ENCODE data around the gene SIPA1L3.
"Not testable (repeated sequence)": the region's sequence is repeated elsewhere in the genome, so short reads cannot be mapped to it uniquely, and the experiment has no call there.

SIPA1L3 gene

DNA sequence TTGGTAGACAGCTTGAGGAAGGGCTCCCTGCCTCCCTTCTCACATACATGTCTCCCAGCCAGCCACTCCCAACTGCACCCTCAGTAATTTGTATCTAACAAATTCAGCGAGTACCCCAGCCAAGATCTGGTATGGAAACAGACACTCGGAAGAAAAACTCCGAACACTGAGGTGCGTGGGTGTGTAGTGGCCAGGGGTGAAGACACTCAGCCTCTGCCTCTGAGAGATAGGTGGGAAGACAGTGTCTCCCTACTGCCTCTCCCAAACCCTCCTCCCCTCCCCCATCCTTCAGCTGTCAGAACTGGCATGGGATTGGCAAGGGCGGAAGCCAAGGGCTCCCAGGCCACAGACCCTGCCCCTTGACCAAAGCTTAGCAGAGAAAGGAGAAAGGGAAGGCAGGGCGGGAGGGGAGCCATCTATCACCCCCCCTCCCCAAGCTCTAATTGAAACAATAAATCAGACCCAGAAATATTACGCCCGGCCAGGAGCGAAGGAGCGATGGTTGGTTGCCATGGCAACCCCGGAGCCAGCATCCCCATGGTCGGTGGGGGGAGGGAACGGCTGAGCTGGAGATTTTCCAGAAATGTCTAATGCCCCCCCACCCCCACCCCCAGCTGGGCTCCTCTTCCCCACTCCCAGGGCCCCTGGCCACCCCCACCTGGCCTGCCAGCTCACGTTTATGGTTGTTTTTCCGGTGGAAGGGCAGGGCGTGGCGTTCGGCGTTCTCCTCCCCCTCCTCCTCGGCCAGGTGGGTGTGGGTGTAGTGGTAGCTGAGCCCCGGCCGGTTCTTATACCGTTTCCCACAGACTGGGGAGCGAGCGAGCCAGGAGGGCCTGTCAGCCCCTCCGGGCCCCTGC lies 310.0 kb downstream of the SIPA1L3 start:
- DNase-seq (ENCODE audit: low read depth), result no peak

GRCh38 chr19:38218204-38218603 lies 311.2 kb downstream of the SIPA1L3 start:
- no peak for DNase-seq (ENCODE audit: low read depth)

DNA sequence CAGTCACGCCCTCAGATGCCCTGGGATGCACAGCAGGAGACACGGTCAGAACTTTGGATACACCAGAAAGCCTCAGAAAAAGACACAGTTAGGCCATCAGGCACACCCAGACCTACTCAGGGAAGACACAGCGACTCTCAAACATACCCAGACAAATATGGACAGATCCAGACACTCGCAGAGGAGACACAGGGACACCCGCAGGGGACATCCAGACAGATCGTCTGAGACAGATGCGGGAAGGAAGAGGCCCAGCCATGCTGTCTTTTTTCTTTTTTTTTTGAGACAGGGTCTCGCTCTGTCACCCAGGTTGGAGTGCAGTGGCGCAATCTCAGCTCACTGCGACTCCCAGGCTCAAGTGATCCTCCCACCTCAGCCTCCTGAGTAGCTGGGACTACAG lies 312.2 kb downstream of the SIPA1L3 start:
- no peak for DNase-seq (ENCODE audit: low read depth)

GRCh38 chr19:38221421-38221820 lies 314.4 kb downstream of the SIPA1L3 start:
- DNase-seq (ENCODE audit: low read depth), result no peak

DNA sequence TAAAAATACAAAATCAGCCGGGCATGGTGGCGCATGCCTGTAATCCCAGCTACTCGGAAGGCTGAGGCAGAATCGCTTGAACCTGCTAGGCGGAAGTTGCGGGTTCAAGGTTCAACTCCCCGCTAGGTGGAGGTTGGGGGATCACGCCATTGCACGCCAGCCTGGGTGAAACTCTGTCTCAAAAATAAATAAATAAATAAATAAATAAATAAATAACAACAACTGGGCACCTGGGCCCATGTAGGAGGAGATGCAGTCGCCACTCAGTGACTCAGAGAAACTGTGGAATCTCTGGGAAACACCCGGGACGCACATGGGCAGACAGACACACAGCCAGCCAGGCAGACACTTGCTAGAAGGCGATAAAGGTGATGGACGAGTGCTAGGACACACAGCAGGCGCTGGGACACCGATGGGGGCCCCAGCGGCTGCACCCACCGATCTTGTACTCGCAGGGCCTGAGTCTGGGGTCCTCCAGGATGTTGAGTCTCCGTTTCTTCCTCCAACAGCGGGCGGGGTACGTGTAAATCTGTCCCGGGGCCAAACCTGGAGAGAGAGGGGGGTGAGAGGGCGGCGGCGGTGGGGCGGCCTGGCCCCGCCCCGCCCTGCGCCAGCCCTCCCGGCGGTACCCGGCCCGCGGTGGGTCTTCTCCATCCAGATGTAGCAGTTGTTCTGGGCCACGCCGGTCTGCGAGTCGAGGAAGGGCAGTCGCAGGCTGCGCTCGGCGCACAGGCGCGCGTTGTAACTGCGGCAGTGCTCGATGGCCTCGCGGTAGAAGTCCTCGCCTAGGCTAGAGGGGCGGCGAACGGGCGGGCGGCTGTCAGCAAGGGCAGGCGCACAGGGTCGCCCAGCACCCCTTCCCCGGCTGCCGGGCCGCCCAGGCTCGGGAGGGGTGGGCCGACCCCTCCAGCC lies 315.2 kb downstream of the SIPA1L3 start:
- DNase-seq (ENCODE audit: low read depth), result no peak

GRCh38 chr19:38223119-38223523 lies 316.1 kb downstream of the SIPA1L3 start:
- DNase-seq (ENCODE audit: low read depth), result no peak

GRCh38 chr19:38223617-38224013 lies 316.6 kb downstream of the SIPA1L3 start:
- no peak for DNase-seq (ENCODE audit: low read depth)

DNA sequence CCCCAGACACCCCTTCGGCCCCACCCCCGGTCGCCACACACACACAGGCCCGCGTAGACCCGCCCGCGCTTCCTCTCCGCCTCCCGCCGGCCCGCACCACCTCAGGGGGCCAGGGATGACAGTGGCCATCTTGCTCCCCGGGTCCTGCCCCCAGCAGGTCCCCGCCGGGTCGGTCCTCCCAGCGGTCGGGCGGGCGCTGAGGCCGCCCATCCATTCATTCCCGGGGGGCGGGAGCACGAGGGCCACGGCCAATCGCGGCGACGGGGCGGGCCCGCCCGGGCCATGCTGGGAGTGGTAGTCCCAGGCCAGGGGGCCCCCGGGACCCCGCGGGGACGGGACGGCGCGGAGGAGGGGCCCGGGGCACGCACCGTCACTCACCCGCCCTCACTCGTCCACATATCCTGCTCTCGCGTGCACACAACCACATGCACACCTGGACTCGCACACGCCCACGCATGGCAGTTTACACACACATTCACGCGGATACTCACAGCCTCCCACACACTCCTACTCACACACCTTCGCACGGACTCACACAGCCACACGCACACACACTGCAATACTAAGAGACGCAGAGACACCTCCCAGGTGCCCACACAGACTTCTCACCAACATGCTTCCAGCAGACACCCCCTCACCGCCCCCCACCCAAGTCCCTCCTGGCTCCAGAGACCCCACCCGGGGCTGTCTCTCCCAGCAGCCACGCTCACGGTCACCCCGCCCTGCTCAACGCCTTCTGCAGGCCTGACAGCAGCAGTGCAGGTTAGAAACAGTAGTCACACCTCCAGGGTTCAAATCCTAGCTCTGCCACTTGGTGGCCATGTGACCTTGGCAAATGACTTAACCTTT lies 317.2 kb downstream of the SIPA1L3 start, which contains the start of gene DPF1:
Gene DPF1 (minus strand): TSS at position 209 of the 849 bp plus-strand sequence. CDS start 80 bp downstream, at position 129.
- DNase-seq (ENCODE audit: low read depth), result peak; percentile 21

GRCh38 chr19:38224863-38225218 lies 317.8 kb downstream of the SIPA1L3 start:
- not testable (repeated sequence) for DNase-seq (ENCODE audit: low read depth)

GRCh38 chr19:38227287-38228004 lies 320.4 kb downstream of the SIPA1L3 start:
- DNase-seq (ENCODE audit: low read depth), result no peak

DNA sequence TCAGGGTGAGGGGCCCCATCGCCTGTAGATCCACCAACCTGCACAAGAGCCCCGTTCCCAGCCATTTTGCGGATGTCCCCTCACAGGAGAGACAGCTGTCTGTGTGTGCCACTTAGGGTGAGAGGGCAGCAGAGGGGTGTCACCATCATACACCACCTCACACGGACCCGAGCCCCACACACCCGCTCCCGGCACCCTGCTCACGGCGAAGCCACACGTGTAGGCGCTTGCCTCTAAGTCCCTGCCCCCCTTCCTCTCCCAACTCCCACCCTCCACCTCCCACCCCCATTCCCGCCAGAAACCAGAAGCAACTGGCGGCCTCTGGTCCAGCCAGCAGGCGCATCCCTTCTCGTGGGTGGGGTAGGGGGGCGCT lies 321.0 kb downstream of the SIPA1L3 start:
- DNase-seq (ENCODE audit: low read depth), result no peak

GRCh38 chr19:38228491-38229439 lies 321.8 kb downstream of the SIPA1L3 start:
- DNase-seq (ENCODE audit: low read depth), result no peak

GRCh38 chr19:38229585-38230073 lies 322.6 kb downstream of the SIPA1L3 start:
- DNase-seq (ENCODE audit: low read depth), result peak; percentile 52

DNA sequence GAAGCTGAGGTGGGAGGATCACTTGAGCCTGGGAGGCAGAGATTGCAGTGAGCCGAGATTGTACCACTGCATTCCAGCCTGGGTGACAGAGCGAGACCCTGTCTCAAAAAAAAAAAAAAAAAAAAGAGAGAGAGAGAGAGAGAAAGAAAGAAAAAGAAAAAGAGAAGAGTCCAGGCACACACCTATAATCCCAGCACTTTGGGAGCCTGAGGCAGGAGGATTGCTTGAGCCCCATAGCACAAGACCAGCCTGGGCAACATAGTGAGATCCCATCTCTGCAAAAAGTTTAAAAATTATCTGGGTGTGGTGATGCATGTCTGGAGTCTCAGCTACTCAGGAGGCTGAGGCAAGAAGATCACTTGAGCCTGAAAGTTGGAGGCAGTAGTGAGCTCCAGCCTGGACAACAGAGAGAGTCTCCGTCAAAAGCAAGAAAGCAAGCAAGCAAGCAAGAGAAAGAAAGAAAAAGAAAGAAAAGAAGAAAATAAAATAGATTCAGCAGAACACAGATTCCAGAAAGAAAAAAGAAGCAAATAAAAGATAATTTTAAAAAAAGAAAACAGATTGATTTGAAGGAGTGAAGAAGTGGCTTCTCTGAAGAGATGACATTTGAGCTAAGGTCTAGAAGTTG lies 323.6 kb downstream of the SIPA1L3 start:
- not testable (repeated sequence) for DNase-seq (ENCODE audit: low read depth)

GRCh38 chr19:38231918-38232317 lies 324.9 kb downstream of the SIPA1L3 start:
- DNase-seq (ENCODE audit: low read depth), result no peak

GRCh38 chr19:38233740-38234251 lies 326.8 kb downstream of the SIPA1L3 start:
- DNase-seq (ENCODE audit: low read depth), result peak; percentile 62

DNA sequence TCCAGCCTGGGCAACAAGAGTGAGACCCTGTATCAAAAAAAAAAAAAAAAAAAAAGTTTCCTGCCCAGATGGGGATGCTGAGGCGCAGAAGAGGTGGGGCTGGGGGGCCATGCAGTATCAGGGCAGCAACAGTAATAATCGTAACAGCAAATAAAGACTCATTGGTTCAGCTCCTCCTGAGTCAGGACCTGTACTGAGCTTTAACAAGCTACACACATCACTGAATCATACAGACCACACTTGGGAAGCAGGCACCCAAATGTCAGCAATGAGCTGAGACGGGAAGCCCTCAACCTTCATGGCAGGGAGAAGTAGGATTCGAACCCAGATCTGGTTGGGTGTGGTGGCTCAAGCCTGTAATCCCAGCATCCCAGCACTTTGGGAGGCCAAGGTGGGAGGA lies 327.6 kb downstream of the SIPA1L3 start:
- no peak for DNase-seq (ENCODE audit: low read depth)

DNA sequence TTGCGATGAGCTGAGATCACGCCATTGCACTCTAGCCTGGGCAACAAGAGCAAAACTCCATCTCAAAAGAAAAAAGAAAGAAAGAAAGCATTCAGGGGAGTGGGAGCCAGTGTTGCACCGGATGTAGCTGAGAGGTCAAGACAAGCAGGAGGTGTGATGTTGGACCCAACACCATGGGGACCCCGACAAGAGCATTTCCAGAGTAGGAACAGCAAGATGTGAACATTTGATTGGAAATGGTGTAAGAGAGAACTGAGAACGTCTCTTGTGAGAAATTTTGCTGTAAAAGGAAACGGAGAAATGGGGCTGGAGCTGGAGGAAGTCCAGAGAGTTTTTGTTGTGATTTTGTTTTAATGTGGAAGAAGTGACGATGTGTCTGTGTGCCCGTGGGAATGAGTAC lies 332.8 kb downstream of the SIPA1L3 start:
- no peak for DNase-seq (ENCODE audit: low read depth)

GRCh38 chr19:38243279-38243673 lies 336.3 kb downstream of the SIPA1L3 start:
- no peak for DNase-seq (ENCODE audit: low read depth)

Data from activated T-helper 9 cell treated with anti-CD3 and anti-CD28 coated beads, Interleukin-2, amount 50 U/mL, for 16 hours (primary cell).